ENCODE results near the gene PRKD1.

The PRKD1 gene

GRCh38 chr14:29927376-29928116 is at the start of gene PRKD1:
Gene PRKD1, minus strand, starts transcription at chr14:29927847.
- no peak for DNase-seq (ENCODE audit: low read depth)

GRCh38 chr14:29971101-29971500 is 43.5 kb upstream of the PRKD1 start:
- no peak for DNase-seq (ENCODE audit: low read depth)

DNA sequence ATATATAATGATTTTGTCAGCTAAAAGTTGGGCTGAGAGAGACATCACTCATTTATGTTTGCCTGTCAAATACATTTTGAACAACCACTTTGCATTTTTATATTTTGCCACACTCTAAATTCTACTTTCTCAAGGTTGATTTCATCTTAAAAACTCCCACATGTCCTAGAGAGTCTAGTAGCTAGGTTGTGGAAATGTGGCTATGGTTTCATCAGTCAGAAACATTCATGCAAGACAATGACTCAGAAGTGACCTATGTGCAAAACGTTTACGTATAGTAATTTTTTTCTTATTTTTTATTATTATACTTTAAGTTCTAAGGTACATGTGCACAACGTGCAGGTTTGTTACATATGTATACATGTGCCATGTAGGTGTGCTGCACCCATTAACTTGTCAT is 27.4 kb upstream of the PRKD1 start:
- DNase-seq (ENCODE audit: low read depth), result no peak

DNA sequence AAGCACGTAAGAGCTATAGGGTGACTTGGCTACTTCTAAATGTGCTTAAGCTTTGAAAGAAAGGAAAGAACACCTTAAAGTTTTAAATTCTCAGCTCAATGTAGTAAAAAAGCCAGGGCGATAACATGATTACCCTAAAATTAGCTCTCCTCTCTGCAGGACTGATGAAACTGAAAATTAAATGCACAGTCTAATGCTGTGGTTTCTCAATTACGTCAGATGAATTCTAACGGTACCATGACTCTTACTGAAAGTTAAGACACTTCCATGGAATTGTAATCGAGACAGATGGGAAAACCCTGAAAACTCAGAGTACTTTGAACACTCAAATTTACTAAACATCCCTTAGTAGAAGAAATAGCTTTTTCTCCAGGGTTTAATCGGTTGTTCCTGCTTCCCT is 25.9 kb upstream of the PRKD1 start:
- no peak for DNase-seq (ENCODE audit: low read depth)

DNA sequence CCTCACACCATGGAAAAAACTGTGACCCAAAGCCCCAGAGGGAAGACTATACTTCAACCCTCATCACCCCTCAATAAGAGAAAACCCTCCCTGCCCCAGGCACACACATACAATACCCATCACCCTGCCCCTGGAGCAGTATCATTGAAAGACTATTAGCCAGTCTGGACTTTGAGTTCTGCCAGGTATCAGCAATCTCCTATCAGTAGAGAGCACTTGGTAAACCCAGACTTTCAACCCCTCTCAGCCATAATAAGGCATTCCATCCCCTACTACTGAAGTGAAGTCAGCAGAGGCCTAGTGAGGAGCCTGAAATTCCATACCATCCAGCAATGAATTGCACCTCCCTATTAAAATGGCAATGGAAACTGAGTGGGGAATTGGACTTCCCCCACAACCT is 16.4 kb upstream of the PRKD1 start:
- DNase-seq (ENCODE audit: low read depth), result no peak

- DNase-seq (ENCODE audit: low read depth), result no peak
Measured at GRCh38 chr14:29941401-29941800, 13.8 kb upstream of the PRKD1 start.

GRCh38 chr14:29940482-29940881 is 12.8 kb upstream of the PRKD1 start:
- no peak for DNase-seq (ENCODE audit: low read depth)

GRCh38 chr14:29937116-29937515 is 9.5 kb upstream of the PRKD1 start:
- no peak for DNase-seq (ENCODE audit: low read depth)

- DNase-seq (ENCODE audit: low read depth), result no peak
Measured at GRCh38 chr14:29930283-29930682, 2.6 kb upstream of the PRKD1 start.

DNA sequence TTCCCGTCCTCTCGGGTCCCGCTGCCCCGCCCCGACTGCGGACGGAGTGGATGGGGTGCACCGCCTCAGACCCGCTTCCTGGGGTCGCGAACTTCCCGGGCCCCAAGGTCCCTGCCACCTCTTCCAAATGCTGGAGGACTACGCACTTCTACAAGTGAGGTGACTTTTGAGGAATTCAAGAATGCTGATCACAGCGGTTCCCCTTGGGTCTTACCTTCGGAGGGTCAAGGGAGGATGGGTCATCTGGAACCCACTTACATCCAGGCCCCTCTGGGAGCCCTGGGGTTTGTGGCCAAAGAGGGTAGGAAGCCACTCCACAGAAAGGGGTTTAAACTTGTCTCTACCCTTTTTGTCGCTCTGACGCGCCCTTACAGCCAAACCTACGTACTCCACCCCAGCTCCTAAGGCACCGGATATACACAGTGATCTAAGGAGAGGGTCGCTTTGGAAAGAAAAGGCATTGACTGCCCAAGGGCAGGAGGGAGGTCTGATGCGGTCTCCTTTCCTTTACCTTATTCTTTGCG is 532 bp upstream of the PRKD1 start:
- no peak for DNase-seq (ENCODE audit: low read depth)

- DNase-seq (ENCODE audit: low read depth), result no peak
Measured at GRCh38 chr14:29926701-29927375, 809 bp downstream of the PRKD1 start.

DNA sequence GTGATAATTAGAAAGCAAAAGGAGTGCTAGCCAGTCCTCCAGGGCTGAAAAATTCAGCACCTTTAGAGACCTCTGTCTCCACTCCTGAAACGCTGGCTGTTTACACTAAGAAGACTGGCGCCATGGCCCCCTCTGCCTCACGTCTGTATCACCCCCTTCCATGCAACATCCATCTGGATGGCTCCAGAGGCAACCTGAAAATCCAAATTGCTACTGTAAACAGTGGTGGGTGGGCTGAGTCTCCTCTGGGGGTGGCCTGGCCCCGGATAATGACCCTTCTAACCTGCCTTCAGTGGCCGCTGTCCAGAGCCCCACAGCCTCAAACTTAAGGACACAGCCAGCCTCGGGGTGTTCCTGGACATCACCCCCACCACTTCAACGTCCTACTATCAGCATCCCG is 1.4 kb downstream of the PRKD1 start:
- no peak for DNase-seq (ENCODE audit: low read depth)

DNA sequence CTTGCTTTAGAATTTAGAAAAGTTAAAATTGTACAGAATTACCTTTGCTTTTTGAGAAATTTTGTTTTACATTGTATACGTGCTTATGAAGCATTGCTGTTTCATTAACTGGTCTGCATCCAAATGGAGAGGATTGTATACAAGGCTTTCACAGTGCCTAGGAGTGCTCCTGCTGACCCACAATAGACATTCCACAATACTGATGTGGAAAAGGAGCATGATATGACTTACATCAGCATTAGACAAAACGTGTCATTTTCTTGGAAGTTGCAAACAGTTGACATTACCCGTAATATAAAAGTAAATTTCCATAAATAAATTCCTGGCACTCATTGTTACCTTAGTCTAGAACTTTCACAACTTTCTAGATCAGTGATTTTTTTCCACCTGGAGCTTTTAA is 1.9 kb downstream of the PRKD1 start:
- DNase-seq (ENCODE audit: low read depth), result no peak

- no peak for DNase-seq (ENCODE audit: low read depth)
Measured at GRCh38 chr14:29925101-29925722, 2.4 kb downstream of the PRKD1 start.

GRCh38 chr14:29919845-29920244 is 7.8 kb downstream of the PRKD1 start:
- DNase-seq (ENCODE audit: low read depth), result no peak

DNA sequence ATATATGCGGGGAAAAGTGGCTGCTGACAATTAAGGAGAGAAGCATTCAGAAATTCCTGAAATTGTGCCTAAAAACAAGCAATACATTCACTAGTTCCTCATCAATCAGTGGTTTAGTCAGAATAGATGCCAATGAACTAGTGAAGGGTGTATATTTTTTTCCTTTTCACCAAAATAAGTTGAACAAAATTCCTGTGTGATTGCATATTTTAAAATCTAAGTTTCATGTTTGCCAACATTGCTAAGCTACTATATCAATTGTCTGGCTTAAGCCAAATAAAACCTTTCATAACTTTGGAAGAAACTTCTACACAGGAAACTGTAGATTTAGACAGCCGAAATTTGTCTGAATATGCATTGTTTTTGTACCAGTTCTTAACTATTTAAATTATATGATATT is 8.7 kb downstream of the PRKD1 start:
- no peak for DNase-seq (ENCODE audit: low read depth)

GRCh38 chr14:29913566-29913965 is 14.1 kb downstream of the PRKD1 start:
- DNase-seq (ENCODE audit: low read depth), result no peak

DNA sequence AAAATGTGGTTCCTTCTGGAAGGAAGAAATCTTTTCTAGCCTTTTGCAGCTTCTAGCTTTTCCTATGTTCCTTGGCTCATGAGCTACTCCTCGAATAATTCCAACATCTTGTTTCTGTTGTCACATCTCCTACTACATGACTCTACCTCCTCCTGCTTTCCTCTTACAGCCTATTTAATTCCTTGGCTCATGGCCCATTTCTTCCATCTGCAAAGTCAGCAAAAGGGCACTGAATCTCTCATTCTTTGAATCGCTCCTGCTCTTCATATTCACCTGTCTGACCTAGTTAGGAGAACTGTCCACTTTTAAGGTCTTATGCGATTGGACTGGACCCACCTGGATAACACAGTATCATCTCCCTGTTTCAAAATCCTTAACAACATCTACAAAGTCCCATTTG is 15.8 kb downstream of the PRKD1 start:
- DNase-seq (ENCODE audit: low read depth), result no peak

GRCh38 chr14:29908652-29909577 is 18.7 kb downstream of the PRKD1 start:
- no peak for DNase-seq (ENCODE audit: low read depth)

GRCh38 chr14:29906256-29906870 is 21.3 kb downstream of the PRKD1 start:
- no peak for DNase-seq (ENCODE audit: low read depth)

DNA sequence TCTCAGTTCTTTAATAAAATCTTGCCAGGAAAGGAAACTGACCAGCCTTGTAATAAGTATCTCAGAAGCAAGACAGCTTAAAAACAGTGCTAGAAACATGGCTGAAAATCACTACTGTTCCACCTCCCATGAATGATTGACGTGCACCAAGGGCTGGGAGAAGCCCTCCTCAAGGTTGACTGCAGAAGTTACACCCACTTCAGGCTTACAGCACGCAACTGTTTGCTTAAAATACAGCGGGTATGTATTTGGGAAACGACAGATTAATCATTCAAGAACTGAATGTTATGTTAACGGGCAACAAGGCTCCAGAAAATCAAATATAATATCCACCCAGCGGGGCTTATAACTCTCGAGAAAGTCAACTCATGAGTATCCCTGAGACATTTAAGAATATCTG is 22.1 kb downstream of the PRKD1 start:
- DNase-seq (ENCODE audit: low read depth), result no peak
